Measurements from ENCODE around the gene DOCK9. TPM values are rescaled to one million over a fixed set of nuclear protein-coding genes. Genes with fewer than 3 reads are reported as not detected.

DOCK9 gene
- total RNA-seq, 1 experiment from 2014 or later: 60.5 TPM

- DNase-seq: no peak
- Histone ChIP-seq H3K36me3 (peaks cover 58% of the 10 kb centered on the region), H3K9me3 (replicated peaks) (no peaks in the 10 kb centered on the region), H3K4me1 (no peaks in the 10 kb centered on the region), H3K27me3 (no peaks in the 10 kb centered on the region), H3K27ac (no peak overlapping the region), H3K4me3 (no peak overlapping the region)
Observed at GRCh38 chr13:98809345-98809777, 168.5 kb downstream of the DOCK9 start.

DNA sequence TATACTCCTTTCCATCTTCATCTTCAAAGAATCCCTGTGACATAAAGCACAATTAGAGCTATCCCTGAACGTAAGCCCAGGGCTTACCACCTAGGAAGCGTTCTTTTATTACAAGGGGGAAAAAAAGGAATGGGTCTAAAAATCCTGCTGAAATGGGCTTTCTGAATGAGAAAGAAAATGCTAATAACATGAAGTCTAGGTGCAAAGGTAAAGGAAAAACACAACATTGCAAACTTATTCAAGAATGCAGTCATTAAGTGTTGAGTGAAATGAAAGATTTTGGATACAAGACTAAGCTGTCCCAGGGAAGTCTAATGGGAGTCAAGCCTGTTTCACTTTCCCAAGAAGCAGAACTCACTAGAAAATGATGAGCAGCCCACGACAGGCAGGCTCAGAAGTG lies 170.1 kb downstream of the DOCK9 start:
- no peak overlapping the region for H3K4me3 ChIP-seq
- no peak overlapping the region for H3K27ac ChIP-seq
- H3K9me3 ChIP-seq (replicated peaks): no peaks in the 10 kb centered on the region
- DNase-seq: no peak
- peaks cover 63% of the 10 kb centered on the region for H3K36me3 ChIP-seq
- H3K27me3 ChIP-seq: no peaks in the 10 kb centered on the region
- H3K4me1 ChIP-seq: no peaks in the 10 kb centered on the region

- H3K27me3 ChIP-seq: no peaks in the 10 kb centered on the region
- peaks cover 67% of the 10 kb centered on the region for H3K36me3 ChIP-seq
- DNase-seq: no peak
- no peaks in the 10 kb centered on the region for H3K4me1 ChIP-seq
- H3K27ac ChIP-seq: no peak overlapping the region
- no peak overlapping the region for H3K4me3 ChIP-seq
- no peaks in the 10 kb centered on the region for H3K9me3 ChIP-seq (replicated peaks)
Observed at GRCh38 chr13:98804336-98804855, 173.5 kb downstream of the DOCK9 start.

GRCh38 chr13:98803921-98804320 lies 173.9 kb downstream of the DOCK9 start:
- no peak for DNase-seq
- no peak overlapping the region for H3K4me3 ChIP-seq
- no peak overlapping the region for H3K27ac ChIP-seq
- no peaks in the 10 kb centered on the region for H3K27me3 ChIP-seq
- no peaks in the 10 kb centered on the region for H3K9me3 ChIP-seq (replicated peaks)
- H3K36me3 ChIP-seq: peaks cover 70% of the 10 kb centered on the region
- H3K4me1 ChIP-seq: no peaks in the 10 kb centered on the region

DNA sequence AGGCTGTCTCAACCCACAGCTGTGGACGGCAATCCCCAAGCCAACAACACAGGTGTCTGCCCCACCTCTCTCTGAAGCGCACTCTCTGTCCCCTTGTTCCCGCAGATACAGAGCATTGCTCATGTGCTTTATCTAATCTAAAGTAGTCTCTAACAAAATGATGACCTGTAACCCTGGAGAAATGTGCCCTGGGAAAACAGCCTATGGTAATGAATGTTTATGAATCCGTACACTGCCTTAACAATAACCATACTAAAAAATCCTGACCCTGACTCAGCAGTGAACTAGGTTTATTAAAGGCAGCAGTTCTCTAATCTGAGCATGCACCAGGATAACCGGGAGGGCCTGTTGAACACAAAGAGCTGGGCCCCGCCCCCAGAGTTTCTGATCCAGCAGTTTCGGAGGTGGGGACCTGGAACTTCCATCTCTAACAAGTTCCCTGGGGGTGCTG lies 174.7 kb downstream of the DOCK9 start:
- Histone ChIP-seq H3K27ac (no peak overlapping the region), H3K4me3 (no peak overlapping the region), H3K27me3 (no peaks in the 10 kb centered on the region), H3K36me3 (peaks cover 70% of the 10 kb centered on the region), H3K9me3 (replicated peaks) (no peaks in the 10 kb centered on the region), H3K4me1 (no peaks in the 10 kb centered on the region)
- no peak for DNase-seq

GRCh38 chr13:98802559-98802958 lies 175.3 kb downstream of the DOCK9 start:
- H3K27me3 ChIP-seq: no peaks in the 10 kb centered on the region
- no peaks in the 10 kb centered on the region for H3K4me1 ChIP-seq
- no peaks in the 10 kb centered on the region for H3K9me3 ChIP-seq (replicated peaks)
- no peak overlapping the region for H3K4me3 ChIP-seq
- H3K36me3 ChIP-seq: peaks cover 71% of the 10 kb centered on the region
- no peak overlapping the region for H3K27ac ChIP-seq
- DNase-seq: no peak

DNA sequence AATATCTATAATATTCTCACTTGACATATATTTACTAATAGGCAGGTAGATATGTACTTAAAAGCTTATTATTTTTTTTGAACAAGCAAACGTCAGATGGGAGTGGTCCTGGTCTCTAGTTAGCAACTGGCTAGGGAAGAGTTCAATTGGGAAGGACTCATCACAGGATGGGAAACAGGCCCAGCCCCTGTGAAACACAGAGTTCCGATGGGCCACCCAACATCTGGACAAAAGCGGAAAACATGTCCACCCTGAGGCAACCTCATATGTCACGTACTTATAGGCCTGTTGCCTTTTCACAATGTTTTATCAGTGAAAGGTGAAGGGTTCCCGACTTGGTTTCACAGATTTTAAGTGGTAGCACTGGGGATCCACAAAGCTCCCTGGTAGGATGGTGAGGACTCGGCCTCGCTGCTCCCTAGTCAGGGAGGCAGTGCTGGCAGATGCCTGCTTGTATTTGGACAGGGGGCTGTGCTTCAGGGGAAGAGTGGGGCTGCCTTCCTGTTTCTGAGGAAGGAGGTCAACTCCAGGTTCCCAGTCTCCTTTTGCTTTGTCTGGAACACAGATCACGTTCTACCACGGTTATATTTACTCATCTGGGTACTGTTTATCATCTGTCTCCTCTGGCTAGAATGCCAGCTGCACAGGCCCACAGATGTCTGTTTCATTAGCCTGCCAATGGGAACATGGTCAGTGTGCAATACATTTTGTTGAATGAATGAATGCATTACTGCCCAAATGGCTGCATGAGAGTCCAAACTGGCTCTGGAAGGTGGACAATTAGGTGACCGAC lies 176.0 kb downstream of the DOCK9 start:
- no peak for DNase-seq
- peaks cover 72% of the 10 kb centered on the region for H3K36me3 ChIP-seq
- no peak overlapping the region for H3K27ac ChIP-seq
- no peak overlapping the region for H3K4me3 ChIP-seq
- H3K9me3 ChIP-seq (replicated peaks): no peaks in the 10 kb centered on the region
- H3K27me3 ChIP-seq: no peaks in the 10 kb centered on the region
- H3K4me1 ChIP-seq: no peaks in the 10 kb centered on the region

- no peak for DNase-seq
- Histone ChIP-seq H3K4me3 (no peak overlapping the region), H3K36me3 (peaks cover 72% of the 10 kb centered on the region), H3K27me3 (no peaks in the 10 kb centered on the region), H3K4me1 (no peaks in the 10 kb centered on the region), H3K9me3 (replicated peaks) (no peaks in the 10 kb centered on the region), H3K27ac (no peak overlapping the region)
Observed at GRCh38 chr13:98800078-98800477, 177.8 kb downstream of the DOCK9 start.

GRCh38 chr13:98798849-98799645 lies 178.8 kb downstream of the DOCK9 start:
- peaks cover 73% of the 10 kb centered on the region for H3K36me3 ChIP-seq
- no peaks in the 10 kb centered on the region for H3K27me3 ChIP-seq
- no peaks in the 10 kb centered on the region for H3K4me1 ChIP-seq
- no peak for DNase-seq
- no peaks in the 10 kb centered on the region for H3K9me3 ChIP-seq (replicated peaks)
- H3K27ac ChIP-seq: no peak overlapping the region
- H3K4me3 ChIP-seq: no peak overlapping the region

- Histone ChIP-seq H3K27me3 (no peaks in the 10 kb centered on the region), H3K36me3 (peaks cover 76% of the 10 kb centered on the region), H3K4me1 (no peaks in the 10 kb centered on the region), H3K4me3 (no peak overlapping the region), H3K27ac (no peak overlapping the region), H3K9me3 (replicated peaks) (no peaks in the 10 kb centered on the region)
- DNase-seq: peak in 1 of 2 experiments; percentile 29
Observed at GRCh38 chr13:98797456-98797855, 180.4 kb downstream of the DOCK9 start.

DNA sequence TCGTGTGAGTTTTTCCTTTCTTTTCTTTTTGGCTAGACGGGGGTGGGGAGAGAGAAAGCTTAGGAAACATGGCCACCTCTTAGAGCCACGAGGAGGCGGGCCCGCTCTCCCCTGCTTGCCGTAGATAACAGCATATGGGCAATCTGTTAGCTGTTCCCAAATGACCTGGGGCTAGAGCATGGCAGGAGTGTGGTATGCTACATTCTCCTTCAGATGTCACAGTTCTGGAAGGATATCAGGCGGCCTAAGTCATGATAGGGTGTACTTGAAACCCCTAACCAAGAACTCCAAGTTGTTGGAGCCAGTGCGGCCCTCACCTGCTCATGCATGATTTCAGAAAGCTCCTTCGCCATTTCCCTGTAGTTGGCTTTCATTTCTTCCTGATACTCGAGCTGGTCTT lies 181.1 kb downstream of the DOCK9 start:
- Histone ChIP-seq H3K4me3 (no peak overlapping the region), H3K4me1 (no peaks in the 10 kb centered on the region), H3K9me3 (replicated peaks) (no peaks in the 10 kb centered on the region), H3K27ac (no peak overlapping the region), H3K36me3 (peaks cover 78% of the 10 kb centered on the region), H3K27me3 (no peaks in the 10 kb centered on the region)
- no peak for DNase-seq

- Histone ChIP-seq H3K36me3 (peaks cover 73% of the 10 kb centered on the region), H3K9me3 (replicated peaks) (no peaks in the 10 kb centered on the region), H3K4me3 (no peak overlapping the region), H3K4me1 (no peaks in the 10 kb centered on the region), H3K27me3 (no peaks in the 10 kb centered on the region), H3K27ac (no peak overlapping the region)
- DNase-seq: no peak
Observed at GRCh38 chr13:98796191-98796590, 181.7 kb downstream of the DOCK9 start.

DNA sequence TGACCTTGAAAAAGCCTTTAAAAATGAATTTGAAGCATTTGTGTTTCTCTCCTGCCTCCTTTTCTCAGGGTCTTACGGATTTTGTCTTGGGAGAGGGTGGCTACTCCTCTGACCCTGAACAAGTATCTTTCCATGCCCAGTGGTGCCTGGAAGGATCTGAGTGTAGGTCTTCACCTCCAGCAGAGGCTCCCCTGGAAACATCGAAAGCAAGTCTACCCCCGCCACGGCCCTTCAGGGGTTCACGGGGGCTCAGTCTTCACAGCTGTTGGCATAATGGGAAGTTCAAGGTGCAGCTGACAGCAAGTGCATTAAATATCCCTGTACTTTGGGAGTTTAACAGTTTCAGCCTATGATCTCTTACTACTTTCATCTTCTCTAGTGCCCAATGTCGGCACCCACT lies 182.6 kb downstream of the DOCK9 start:
- H3K9me3 ChIP-seq (replicated peaks): no peaks in the 10 kb centered on the region
- no peak overlapping the region for H3K27ac ChIP-seq
- H3K36me3 ChIP-seq: peaks cover 67% of the 10 kb centered on the region
- no peaks in the 10 kb centered on the region for H3K27me3 ChIP-seq
- DNase-seq: no peak
- H3K4me1 ChIP-seq: no peaks in the 10 kb centered on the region
- no peak overlapping the region for H3K4me3 ChIP-seq

DNA sequence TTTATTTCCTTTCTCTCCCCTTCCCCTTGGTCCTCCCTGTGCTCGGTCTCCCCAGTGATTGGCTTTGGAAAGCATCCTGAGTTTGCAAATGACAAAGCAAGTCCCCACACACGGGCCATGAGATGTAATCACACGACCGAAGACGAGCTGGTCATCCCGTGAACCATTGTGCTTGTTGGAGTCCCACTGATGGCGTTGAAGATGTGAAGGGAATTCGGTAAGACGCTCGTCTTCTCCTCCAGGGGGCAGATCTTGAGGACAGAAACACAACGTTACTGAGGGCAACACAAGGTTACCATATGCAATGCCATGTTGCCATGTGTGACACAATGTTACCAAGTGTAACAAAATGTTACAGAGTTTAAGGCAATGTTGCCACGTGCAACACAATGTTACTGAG lies 183.4 kb downstream of the DOCK9 start:
- no peak overlapping the region for H3K4me3 ChIP-seq
- no peaks in the 10 kb centered on the region for H3K4me1 ChIP-seq
- H3K9me3 ChIP-seq (replicated peaks): no peaks in the 10 kb centered on the region
- H3K27me3 ChIP-seq: no peaks in the 10 kb centered on the region
- H3K36me3 ChIP-seq: peaks cover 61% of the 10 kb centered on the region
- no peak overlapping the region for H3K27ac ChIP-seq
- DNase-seq: no peak

- no peaks in the 10 kb centered on the region for H3K27me3 ChIP-seq
- no peaks in the 10 kb centered on the region for H3K4me1 ChIP-seq
- H3K4me3 ChIP-seq: no peak overlapping the region
- H3K36me3 ChIP-seq: peaks cover 48% of the 10 kb centered on the region
- H3K27ac ChIP-seq: no peak overlapping the region
- no peak for DNase-seq
- no peaks in the 10 kb centered on the region for H3K9me3 ChIP-seq (replicated peaks)
Observed at GRCh38 chr13:98792785-98793495, 184.9 kb downstream of the DOCK9 start.

Data from SJCRH30 (cell line).